Measurements from ENCODE around the gene CRHR1. TPM values are rescaled to one million over a fixed set of nuclear protein-coding genes. Genes with fewer than 3 reads are reported as not detected.

Gene CRHR1
- total and polyA plus RNA-seq, 10 of the 15 experiments (the other 5 are each of a cell fraction or from before 2014, with no cell fraction given), result 0.08 TPM; not detected in 9

DNA sequence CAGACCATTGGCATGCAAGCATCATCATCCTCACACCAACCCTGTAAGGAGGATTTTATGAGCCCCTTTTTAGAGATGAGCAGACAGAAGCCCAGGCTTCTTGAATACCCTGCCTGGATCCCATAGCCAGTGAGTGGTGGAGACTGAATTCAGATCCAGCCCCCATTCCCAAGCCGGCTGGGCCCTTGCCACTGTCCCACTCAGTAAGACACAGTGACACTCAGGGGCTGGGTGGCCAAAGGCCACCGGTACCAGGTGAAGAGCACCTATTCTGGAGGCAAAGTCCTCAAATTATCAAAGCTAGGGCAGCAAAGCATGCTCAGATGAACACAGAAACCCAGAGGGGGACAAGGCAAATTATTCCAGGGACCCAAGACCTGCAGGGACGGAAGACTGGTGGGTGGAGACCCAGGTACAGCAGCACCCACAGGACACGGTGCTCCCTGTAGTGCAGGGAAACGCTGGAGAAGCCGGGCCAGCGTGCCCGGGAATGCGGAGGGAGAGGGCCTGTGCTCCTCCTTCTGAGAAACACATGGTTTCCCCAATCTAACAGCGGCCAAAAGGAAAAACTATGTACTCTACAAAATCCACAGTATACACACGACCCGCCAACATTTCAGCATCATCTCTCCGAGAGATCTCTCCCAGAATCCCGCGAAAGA is 33.2 kb upstream of the CRHR1 start (continued):
- TF ChIP-seq SPI1 (IDR thresholded peaks at IDR 0.05; ENCODE audit: borderline replicate concordance, insufficient read depth, low read depth, low read length) (no peak), CHD1 (IDR thresholded peaks at IDR 0.05; ENCODE audit: low read depth, low read length) (no peak)

DNA sequence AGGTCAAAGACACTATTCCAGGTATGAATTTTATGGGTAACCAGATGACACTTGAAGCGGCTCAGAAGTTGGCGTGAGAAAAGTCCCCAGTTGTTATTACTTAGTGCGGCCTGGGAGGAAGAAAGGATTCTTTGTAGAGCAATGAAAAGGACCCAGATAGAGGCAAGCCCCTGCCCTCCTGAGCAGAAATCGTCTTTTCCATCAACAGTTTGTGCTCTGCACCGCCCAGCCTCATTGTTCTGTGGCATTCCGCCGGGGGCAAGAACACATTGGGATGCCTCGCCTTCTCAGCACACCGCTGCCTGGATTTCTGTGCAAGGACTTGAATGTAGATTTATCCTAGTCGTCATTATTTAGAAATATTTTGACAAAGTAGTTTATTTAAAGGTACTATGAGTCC is 32.7 kb upstream of the CRHR1 start:
- H3K27ac ChIP-seq (ENCODE audit: control insufficient read depth, insufficient read depth), result no peak overlapping the region
- no peak overlapping the region for H3K9ac ChIP-seq (ENCODE audit: control insufficient read depth, insufficient read depth, low read length)
- intact Hi-C loops (cut with micrococcal nuclease; ENCODE audit: unreplicated experiment), result no loop called here
- POLR2A ChIA-PET, result no interaction called here
- no peak overlapping the region for H3K4me2 ChIP-seq (ENCODE audit: control insufficient read depth, insufficient read depth)
- H3K4me3 ChIP-seq, result no peak overlapping the region
- H3K4me1 ChIP-seq (ENCODE audit: control insufficient read depth, insufficient read depth, low read length), result no peaks in the 10 kb centered on the region
- 21% methylated on average over 10 of the region's 10 CpGs for WGBS (ENCODE audit: insufficient coverage, insufficient replicate concordance, low lambda C conversion rate, missing lambda C conversion rate)
- FAIRE-seq (no peak), ATAC-seq (no peak), DNase-seq (ENCODE audit: low read depth, low spot score) (no peak)
- no peak overlapping the region for H2AFZ ChIP-seq (ENCODE audit: control insufficient read depth, low read depth, low read length)
- TF ChIP-seq TCF7 (IDR thresholded peaks at IDR 0.05; ENCODE audit: borderline replicate concordance), result no peak
- TF ChIP-seq, protein P1, sequence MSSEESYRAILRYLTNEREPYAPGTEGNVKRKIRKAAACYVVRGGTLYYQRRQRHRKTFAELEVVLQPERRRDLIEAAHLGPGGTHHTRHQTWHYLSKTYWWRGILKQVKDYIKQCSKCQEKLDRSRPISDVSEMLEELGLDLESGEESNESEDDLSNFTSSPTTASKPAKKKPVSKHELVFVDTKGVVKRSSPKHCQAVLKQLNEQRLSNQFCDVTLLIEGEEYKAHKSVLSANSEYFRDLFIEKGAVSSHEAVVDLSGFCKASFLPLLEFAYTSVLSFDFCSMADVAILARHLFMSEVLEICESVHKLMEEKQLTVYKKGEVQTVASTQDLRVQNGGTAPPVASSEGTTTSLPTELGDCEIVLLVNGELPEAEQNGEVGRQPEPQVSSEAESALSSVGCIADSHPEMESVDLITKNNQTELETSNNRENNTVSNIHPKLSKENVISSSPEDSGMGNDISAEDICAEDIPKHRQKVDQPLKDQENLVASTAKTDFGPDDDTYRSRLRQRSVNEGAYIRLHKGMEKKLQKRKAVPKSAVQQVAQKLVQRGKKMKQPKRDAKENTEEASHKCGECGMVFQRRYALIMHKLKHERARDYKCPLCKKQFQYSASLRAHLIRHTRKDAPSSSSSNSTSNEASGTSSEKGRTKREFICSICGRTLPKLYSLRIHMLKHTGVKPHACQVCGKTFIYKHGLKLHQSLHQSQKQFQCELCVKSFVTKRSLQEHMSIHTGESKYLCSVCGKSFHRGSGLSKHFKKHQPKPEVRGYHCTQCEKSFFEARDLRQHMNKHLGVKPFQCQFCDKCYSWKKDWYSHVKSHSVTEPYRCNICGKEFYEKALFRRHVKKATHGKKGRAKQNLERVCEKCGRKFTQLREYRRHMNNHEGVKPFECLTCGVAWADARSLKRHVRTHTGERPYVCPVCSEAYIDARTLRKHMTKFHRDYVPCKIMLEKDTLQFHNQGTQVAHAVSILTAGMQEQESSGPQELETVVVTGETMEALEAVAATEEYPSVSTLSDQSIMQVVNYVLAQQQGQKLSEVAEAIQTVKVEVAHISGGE (CRISPR knock-in tag; IDR thresholded peaks at IDR 0.05), result no peak
- TF ChIP-seq, protein P2, sequence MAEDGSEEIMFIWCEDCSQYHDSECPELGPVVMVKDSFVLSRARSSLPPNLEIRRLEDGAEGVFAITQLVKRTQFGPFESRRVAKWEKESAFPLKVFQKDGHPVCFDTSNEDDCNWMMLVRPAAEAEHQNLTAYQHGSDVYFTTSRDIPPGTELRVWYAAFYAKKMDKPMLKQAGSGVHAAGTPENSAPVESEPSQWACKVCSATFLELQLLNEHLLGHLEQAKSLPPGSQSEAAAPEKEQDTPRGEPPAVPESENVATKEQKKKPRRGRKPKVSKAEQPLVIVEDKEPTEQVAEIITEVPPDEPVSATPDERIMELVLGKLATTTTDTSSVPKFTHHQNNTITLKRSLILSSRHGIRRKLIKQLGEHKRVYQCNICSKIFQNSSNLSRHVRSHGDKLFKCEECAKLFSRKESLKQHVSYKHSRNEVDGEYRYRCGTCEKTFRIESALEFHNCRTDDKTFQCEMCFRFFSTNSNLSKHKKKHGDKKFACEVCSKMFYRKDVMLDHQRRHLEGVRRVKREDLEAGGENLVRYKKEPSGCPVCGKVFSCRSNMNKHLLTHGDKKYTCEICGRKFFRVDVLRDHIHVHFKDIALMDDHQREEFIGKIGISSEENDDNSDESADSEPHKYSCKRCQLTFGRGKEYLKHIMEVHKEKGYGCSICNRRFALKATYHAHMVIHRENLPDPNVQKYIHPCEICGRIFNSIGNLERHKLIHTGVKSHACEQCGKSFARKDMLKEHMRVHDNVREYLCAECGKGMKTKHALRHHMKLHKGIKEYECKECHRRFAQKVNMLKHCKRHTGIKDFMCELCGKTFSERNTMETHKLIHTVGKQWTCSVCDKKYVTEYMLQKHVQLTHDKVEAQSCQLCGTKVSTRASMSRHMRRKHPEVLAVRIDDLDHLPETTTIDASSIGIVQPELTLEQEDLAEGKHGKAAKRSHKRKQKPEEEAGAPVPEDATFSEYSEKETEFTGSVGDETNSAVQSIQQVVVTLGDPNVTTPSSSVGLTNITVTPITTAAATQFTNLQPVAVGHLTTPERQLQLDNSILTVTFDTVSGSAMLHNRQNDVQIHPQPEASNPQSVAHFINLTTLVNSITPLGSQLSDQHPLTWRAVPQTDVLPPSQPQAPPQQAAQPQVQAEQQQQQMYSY (CRISPR knock-in tag; IDR thresholded peaks at IDR 0.05), result no peak
- TF ChIP-seq NBN (IDR thresholded peaks at IDR 0.05), result no peak
- no peak for TF ChIP-seq TBL1XR1 (IDR thresholded peaks at IDR 0.05; ENCODE audit: low read depth, low read length)
- no peak for TF ChIP-seq NFYA (IDR thresholded peaks at IDR 0.05; ENCODE audit: borderline replicate concordance, low read depth, low read length)
- TF ChIP-seq SUPT20H (IDR thresholded peaks at IDR 0.05; ENCODE audit: borderline replicate concordance, control insufficient read depth, low read depth, low read length), result no peak
- no peak for TF ChIP-seq POLR2AphosphoS5 (IDR thresholded peaks at IDR 0.05; ENCODE audit: low read length)
- TF ChIP-seq, protein P3, sequence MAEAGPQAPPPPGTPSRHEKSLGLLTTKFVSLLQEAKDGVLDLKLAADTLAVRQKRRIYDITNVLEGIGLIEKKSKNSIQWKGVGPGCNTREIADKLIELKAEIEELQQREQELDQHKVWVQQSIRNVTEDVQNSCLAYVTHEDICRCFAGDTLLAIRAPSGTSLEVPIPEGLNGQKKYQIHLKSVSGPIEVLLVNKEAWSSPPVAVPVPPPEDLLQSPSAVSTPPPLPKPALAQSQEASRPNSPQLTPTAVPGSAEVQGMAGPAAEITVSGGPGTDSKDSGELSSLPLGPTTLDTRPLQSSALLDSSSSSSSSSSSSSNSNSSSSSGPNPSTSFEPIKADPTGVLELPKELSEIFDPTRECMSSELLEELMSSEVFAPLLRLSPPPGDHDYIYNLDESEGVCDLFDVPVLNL (IDR thresholded peaks at IDR 0.05; ENCODE audit: low read depth, low read length), result no peak
- no peak for TF ChIP-seq EED (IDR thresholded peaks at IDR 0.05; ENCODE audit: low read depth)
- TF ChIP-seq RELA (IDR thresholded peaks at IDR 0.05; ENCODE audit: borderline replicate concordance, partially characterized antibody), result no peak
- TF ChIP-seq IKZF1 (conservative IDR thresholded peaks at IDR 0.05), result no peak
- TF ChIP-seq PAX5 (IDR thresholded peaks at IDR 0.05; ENCODE audit: borderline replicate concordance, low read depth, low read length), result no peak
- no peaks in the 10 kb centered on the region for H3K79me2 ChIP-seq (ENCODE audit: control insufficient read depth, insufficient read depth, low read length)
- CTCF ChIA-PET, result no interaction called here
- no peaks in the 10 kb centered on the region for H3K36me3 ChIP-seq (ENCODE audit: control insufficient read depth in 2 of 2, insufficient read depth in 2 of 2, low read length in 1 of 2)
- no peaks in the 10 kb centered on the region for H4K20me1 ChIP-seq (ENCODE audit: control insufficient read depth, insufficient read depth)
- H3K27me3 ChIP-seq (replicated peaks in 1 of 2; ENCODE audit: control insufficient read depth in 2 of 2, insufficient read depth in 2 of 2, low read length in 1 of 2), result peaks cover 0 to 4% of the 10 kb centered on the region in 2 experiments; a peak in 2 of 4 replicates
- no TSS peak for BruUV-seq (replicated peaks)
- in situ Hi-C loops (cut with MboI), result no loop called here
- RAD21 ChIA-PET (ENCODE audit: unreplicated experiment), result no interaction called here
- SMC1A ChIA-PET (ENCODE audit: uncharacterized antibody, unreplicated experiment), result no interaction called here
- no peaks in the 10 kb centered on the region for H3K9me3 ChIP-seq (replicated peaks; ENCODE audit: control insufficient read depth, insufficient read depth, low read length)

Measured in GM12878 (cell line).